NCI-H1694 treated with DMSO at 0.1 percent for 48 hours (cell line): ENCODE data around the gene S100A5.
A peak's percentile ranks its signal among the peaks of the same experiment; 100 is the strongest.

Source experiments
- DNase-seq: peaks from one replicate; lab custom pipeline; 2025; lab: John Stamatoyannopoulos, UW

Gene S100A5

GRCh38 chr1:153547560-153548551 is 7.1 kb upstream of the S100A5 start:
- DNase-seq = no peak

- DNase-seq = no peak
Measured at GRCh38 chr1:153546796-153547559, 6.2 kb upstream of the S100A5 start.

- no peak for DNase-seq
Measured at GRCh38 chr1:153546371-153546770, 5.6 kb upstream of the S100A5 start.

- peak; percentile 97 for DNase-seq
Measured at GRCh38 chr1:153545067-153546055, 4.6 kb upstream of the S100A5 start, which contains the start of gene S100A4. Gene S100A4 (minus strand): TSS chr1:153545806. CDS start chr1:153544794, 1,012 bp downstream.

- no peak for DNase-seq
Measured at GRCh38 chr1:153544453-153545066, 3.8 kb upstream of the S100A5 start.

GRCh38 chr1:153543736-153544135 is 3.0 kb upstream of the S100A5 start:
- DNase-seq = no peak

GRCh38 chr1:153542956-153543711 is 2.4 kb upstream of the S100A5 start:
- DNase-seq = no peak

- no peak for DNase-seq
Measured at GRCh38 chr1:153541641-153542590, 1.2 kb upstream of the S100A5 start.

GRCh38 chr1:153539395-153540093 is 1.2 kb downstream of the S100A5 start:
- no peak for DNase-seq

- peak; percentile 44 for DNase-seq
Measured at GRCh38 chr1:153538315-153538821, 2.4 kb downstream of the S100A5 start.

GRCh38 chr1:153537376-153537730 is 3.4 kb downstream of the S100A5 start:
- no peak for DNase-seq

GRCh38 chr1:153536671-153537375 is 3.9 kb downstream of the S100A5 start:
- no peak for DNase-seq

GRCh38 chr1:153536012-153536670 is 4.6 kb downstream of the S100A5 start:
- DNase-seq = no peak

GRCh38 chr1:153535242-153536011 is 5.3 kb downstream of the S100A5 start, which contains the start of gene S100A6:
Gene S100A6 (minus strand): TSS chr1:153535991. CDS start chr1:153535339, 652 bp downstream.
- no peak for DNase-seq

- no peak for DNase-seq
Measured at GRCh38 chr1:153534925-153535241, 5.9 kb downstream of the S100A5 start.

- no peak for DNase-seq
Measured at GRCh38 chr1:153534226-153534924, 6.4 kb downstream of the S100A5 start.
